MCF 10A (cell line): Measurements from ENCODE around the gene NAP1L4. TPM values are rescaled to one million over a fixed set of nuclear protein-coding genes. Genes with fewer than 3 reads are reported as not detected.

Experiments used
- BruUV-seq: library from RNA; stranded (reverse); fragments of 400-500 nt; replicated peaks from 2 replicates; lab custom pipeline; 2021; lab: Mats Ljungman, UMichigan
- CTCF ChIA-PET: fragments of 300-600 bp; sonication (Branson Sonifier 250); formaldehyde crosslinking; extraction: SDS; loops from one replicate; lab custom pipeline; 2021; ENCODE audit warnings: antibody characterized with exemption, inconsistent platforms; lab: Yijun Ruan, JAX
- POLR2A ChIA-PET: fragments of 300-600, 350-650 bp; sonication (Branson Sonifier 250); formaldehyde crosslinking; extraction: SDS; loops from one replicate; lab custom pipeline; 2020; ENCODE audit warnings: antibody characterized with exemption, inconsistent platforms; lab: Yijun Ruan, JAX
- DNase-seq: peaks from one replicate; pipeline ENCODE4 v3.0.0-alpha.2; 2018; ENCODE audit not compliant: unreplicated experiment
- H3K27ac Mint-ChIP-seq: one replicate; pipeline ENCODE4 v1.8.0; 2022; ENCODE audit warnings: mild to moderate bottlenecking, low read depth, mixed read lengths; ENCODE audit not compliant: unreplicated experiment
- H3K27me3 Mint-ChIP-seq: one replicate; pipeline ENCODE4 v1.8.0; 2022; ENCODE audit warnings: mixed read lengths; ENCODE audit not compliant: insufficient read depth, unreplicated experiment
- H3K36me3 Mint-ChIP-seq: one replicate; pipeline ENCODE4 v1.8.0; 2022; ENCODE audit warnings: mild to moderate bottlenecking, moderate library complexity, mixed read lengths; ENCODE audit not compliant: insufficient read depth, unreplicated experiment
- H3K4me1 Mint-ChIP-seq: one replicate; pipeline ENCODE4 v1.8.0; 2022; ENCODE audit warnings: mixed read lengths; ENCODE audit not compliant: insufficient read depth, unreplicated experiment
- H3K4me3 Mint-ChIP-seq: one replicate; pipeline ENCODE4 v1.8.0; 2022; ENCODE audit warnings: mild to moderate bottlenecking, moderate library complexity, mixed read lengths; ENCODE audit not compliant: unreplicated experiment
- H3K9me3 Mint-ChIP-seq: one replicate; pipeline ENCODE4 v1.8.0; 2022; ENCODE audit warnings: mixed read lengths; ENCODE audit not compliant: unreplicated experiment
- intact Hi-C: fragments of 100-400 bp; cut with micrococcal nuclease; formaldehyde crosslinking; loops from 2 replicates; pipeline ENCODE4 v1.14.1; 2022
- total RNA-seq: library from RNA; stranded (reverse); gene quantifications from 2 replicates; pipeline ENCODE4 v1.2.3, GENCODE V29; 2022
- TF ChIP-seq, protein P1 (sequence below): fragments of 200-600 bp; IDR thresholded peaks from one replicate; pipeline ENCODE4 v1.8.0; 2022; ENCODE audit warnings: antibody characterized with exemption, mild to moderate bottlenecking; ENCODE audit not compliant: unreplicated experiment

Gene NAP1L4
- total RNA-seq, 1 experiment from 2014 or later, result 103 TPM

DNA sequence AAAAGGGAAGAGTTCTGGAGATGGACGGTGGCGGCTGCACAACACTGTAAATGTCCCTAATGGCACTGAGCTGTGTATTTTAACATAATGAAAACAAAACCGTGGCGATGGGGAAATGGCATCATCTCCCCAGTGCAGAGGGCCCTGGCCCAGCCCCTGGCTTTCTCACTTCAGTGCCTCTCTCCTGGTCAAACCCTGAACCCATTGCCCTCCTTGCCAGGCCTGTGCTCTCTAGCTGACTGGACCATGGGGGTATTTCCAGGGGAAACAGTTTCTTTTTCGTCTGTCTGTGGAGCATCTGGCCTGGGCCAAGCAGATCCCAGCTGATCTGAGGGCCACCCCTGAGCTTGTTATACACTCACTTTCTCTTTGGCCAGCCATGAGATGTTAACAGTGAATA is 17.4 kb upstream of the NAP1L4 start:
- H3K9me3 Mint-ChIP-seq, result no peaks in the 10 kb centered on the region
- no peak for DNase-seq
- ChIA-PET CTCF (interaction anchor here (0.7 to 1.0 kb wide), 3 partner anchors 11 to 121 kb away, joined by 3 to 4 read pairs (median 3); no protein-coding TSS in a partner anchor), POLR2A (no interaction called here)
- peaks cover 3% of the 10 kb centered on the region for H3K4me1 Mint-ChIP-seq
- TF ChIP-seq, protein P1, sequence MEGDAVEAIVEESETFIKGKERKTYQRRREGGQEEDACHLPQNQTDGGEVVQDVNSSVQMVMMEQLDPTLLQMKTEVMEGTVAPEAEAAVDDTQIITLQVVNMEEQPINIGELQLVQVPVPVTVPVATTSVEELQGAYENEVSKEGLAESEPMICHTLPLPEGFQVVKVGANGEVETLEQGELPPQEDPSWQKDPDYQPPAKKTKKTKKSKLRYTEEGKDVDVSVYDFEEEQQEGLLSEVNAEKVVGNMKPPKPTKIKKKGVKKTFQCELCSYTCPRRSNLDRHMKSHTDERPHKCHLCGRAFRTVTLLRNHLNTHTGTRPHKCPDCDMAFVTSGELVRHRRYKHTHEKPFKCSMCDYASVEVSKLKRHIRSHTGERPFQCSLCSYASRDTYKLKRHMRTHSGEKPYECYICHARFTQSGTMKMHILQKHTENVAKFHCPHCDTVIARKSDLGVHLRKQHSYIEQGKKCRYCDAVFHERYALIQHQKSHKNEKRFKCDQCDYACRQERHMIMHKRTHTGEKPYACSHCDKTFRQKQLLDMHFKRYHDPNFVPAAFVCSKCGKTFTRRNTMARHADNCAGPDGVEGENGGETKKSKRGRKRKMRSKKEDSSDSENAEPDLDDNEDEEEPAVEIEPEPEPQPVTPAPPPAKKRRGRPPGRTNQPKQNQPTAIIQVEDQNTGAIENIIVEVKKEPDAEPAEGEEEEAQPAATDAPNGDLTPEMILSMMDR, result no peak
- no peaks in the 10 kb centered on the region for H3K27me3 Mint-ChIP-seq
- H3K4me3 Mint-ChIP-seq, result no peak overlapping the region
- H3K36me3 Mint-ChIP-seq, result peaks cover 84% of the 10 kb centered on the region
- BruUV-seq, result no TSS peak
- intact Hi-C loops, result no loop called here
- H3K27ac Mint-ChIP-seq, result peak overlapping the region; percentile 56

DNA sequence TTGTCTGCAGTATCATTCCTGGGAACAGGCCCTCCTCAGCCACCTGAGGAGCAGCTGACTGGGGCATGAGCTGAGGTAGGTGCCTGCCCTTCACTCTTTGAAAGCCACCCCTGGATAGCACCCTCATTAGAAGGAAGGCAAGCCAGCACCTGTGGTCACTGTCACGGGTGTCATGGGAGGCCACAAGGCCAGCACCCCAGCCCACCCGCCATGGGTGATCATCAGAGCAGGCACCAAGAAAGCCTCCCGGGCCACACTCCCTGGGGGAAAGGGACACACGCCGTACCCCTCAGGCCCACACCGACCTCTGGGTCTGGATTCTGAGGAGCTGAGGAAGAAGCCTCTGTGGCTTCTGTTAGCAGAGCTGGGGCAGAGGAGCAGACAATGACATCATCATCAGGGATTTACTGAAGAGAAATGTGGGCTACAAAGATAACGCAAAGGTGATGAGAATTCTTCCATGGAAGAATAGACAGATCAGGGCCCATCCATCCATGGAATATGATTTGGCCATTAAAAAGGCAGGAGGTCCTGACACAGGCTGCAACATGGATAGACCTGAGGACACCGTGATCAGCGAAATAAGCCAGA is 16.7 kb upstream of the NAP1L4 start:
- ChIA-PET POLR2A (interaction anchor here (0.7 kb wide), 1 partner anchor 8 kb away, joined by 3 read pairs; no protein-coding TSS in a partner anchor), CTCF (interaction anchor here (0.7 to 1.5 kb wide), 6 partner anchors 12 to 328 kb away, joined by 3 to 4 read pairs (median 4); no protein-coding TSS in a partner anchor)
- Mint-ChIP-seq H3K9me3 (no peaks in the 10 kb centered on the region), H3K4me3 (no peak overlapping the region), H3K36me3 (peaks cover 88% of the 10 kb centered on the region), H3K4me1 (peaks cover 9% of the 10 kb centered on the region), H3K27me3 (no peaks in the 10 kb centered on the region), H3K27ac (peak overlapping the region; percentile 56)
- DNase-seq, result no peak
- TF ChIP-seq, protein P1, result no peak
- intact Hi-C loops, result no loop called here
- BruUV-seq, result no TSS peak

DNA sequence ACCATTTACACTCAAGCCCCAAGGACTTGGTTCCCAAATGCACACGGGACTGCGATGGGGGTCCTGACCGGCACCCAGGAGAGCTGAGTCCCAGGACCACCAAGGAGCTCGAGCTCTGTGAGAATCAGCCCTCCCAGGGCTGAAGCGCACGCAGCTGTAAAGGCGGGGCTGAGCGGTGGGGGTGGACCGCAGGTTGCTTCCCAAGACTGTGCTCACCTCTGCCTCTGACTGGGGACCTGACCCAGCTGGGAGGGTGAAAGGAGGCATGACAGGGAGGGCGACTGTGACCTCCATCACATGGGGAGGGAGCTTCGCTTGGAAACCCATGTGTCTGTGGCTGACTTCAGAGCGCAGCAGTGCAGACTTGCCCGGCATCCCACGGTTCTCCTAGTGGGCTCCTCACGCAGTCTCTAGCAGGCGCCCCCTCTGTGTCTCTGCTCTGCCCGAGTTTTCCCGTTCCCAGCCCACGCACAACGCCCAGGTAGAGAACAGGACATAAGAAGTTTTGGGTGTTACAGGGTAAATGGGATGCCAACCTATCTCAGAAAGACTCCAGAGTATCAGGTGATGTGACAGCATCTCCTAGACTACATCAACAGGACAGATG is 15.4 kb upstream of the NAP1L4 start:
- H3K36me3 Mint-ChIP-seq, result peaks cover 78% of the 10 kb centered on the region
- intact Hi-C loops, result no loop called here
- peak overlapping the region; percentile 46 for H3K27ac Mint-ChIP-seq
- H3K9me3 Mint-ChIP-seq, result no peaks in the 10 kb centered on the region
- ChIA-PET CTCF (interaction anchor here (0.5 to 1.8 kb wide), 3 partner anchors 14 to 553 kb away, joined by 3 to 8 read pairs (median 4); no protein-coding TSS in a partner anchor), POLR2A (no interaction called here)
- no peaks in the 10 kb centered on the region for H3K27me3 Mint-ChIP-seq
- H3K4me3 Mint-ChIP-seq, result no peak overlapping the region
- peaks cover 23% of the 10 kb centered on the region for H3K4me1 Mint-ChIP-seq
- TF ChIP-seq, protein P1, result no peak
- no TSS peak for BruUV-seq
- DNase-seq, result no peak

DNA sequence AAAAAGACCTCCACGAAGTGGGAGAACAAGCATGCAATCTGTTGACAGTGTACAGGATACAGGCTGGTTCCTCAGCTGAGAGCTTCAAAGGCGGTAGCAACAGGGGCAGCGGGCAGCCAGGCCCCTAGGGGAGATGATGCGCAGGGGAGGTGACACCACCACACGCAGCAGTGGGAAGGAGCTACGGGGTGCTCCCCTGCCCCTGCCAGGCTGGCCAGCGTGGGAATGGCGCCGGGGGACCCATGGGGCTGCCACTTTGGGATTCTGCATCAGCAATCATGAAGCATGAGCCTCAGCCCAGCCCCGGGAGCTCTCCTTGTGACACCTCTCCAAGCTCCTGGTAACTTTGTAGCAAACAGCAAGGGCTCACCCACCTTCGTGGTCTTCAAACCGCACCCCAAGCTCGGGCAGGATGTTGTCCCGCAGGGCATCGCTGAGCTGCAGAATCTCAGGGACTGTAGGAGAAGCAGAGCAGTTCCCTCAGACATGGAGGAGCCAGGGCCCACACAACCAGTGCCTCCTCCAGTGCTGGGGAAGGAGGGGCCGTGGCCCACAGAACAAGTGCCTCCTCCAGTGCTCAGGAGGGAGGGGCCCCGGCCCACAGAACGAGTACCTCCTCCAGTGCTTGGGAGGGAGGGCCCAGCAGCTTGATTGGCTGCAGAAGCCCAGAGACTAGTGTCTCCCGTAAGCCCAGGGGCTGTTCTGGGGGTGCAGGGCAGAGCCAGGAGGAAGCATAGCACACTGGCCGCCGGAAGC is 14.6 kb upstream of the NAP1L4 start:
- CTCF ChIA-PET, result interaction anchor here (0.5 to 1.8 kb wide), 7 partner anchors 14 to 552 kb away, joined by 3 to 8 read pairs (median 3); no protein-coding TSS in a partner anchor
- POLR2A ChIA-PET, result interaction anchor here (0.7 kb wide), 1 partner anchor 28 kb away, joined by 3 read pairs; no protein-coding TSS in a partner anchor
- DNase-seq, result no peak
- H3K9me3 Mint-ChIP-seq, result no peaks in the 10 kb centered on the region
- no TSS peak for BruUV-seq
- H3K4me1 Mint-ChIP-seq, result peaks cover 26% of the 10 kb centered on the region
- no peak overlapping the region for H3K27ac Mint-ChIP-seq
- TF ChIP-seq, protein P1, result no peak
- H3K36me3 Mint-ChIP-seq, result peaks cover 77% of the 10 kb centered on the region
- no peak overlapping the region for H3K4me3 Mint-ChIP-seq
- H3K27me3 Mint-ChIP-seq, result no peaks in the 10 kb centered on the region
- intact Hi-C loops, result no loop called here
